HCT116 (cell line): ENCODE results near the gene TIMP3. TPM values are rescaled to one million over a fixed set of nuclear protein-coding genes. Genes with fewer than 3 reads are reported as not detected.

Experiments
- ATAC-seq: fragments of 200-7000 bp; cut with Tn5 transposase; 2 replicates; pipeline ENCODE4 v1.9.1; 2020; ENCODE audit warnings: mild to moderate bottlenecking, moderate library complexity
- BruUV-seq: library from RNA; stranded (reverse); fragments of 400-500 nt; replicated peaks from 2 replicates; lab custom pipeline; 2021; lab: Mats Ljungman, UMichigan
- CTCF ChIA-PET: fragments of 300-600 bp; sonication (Branson Sonifier 250); formaldehyde crosslinking; loops from one replicate; lab custom pipeline; 2021; ENCODE audit warnings: antibody characterized with exemption; lab: Charles Lee
- POLR2A ChIA-PET: fragments of 300-600, 350-600 bp; sonication (Branson Sonifier 250); formaldehyde crosslinking; loops from one replicate; lab custom pipeline; 2021; ENCODE audit warnings: antibody characterized with exemption; lab: Charles Lee
- RAD21 ChIA-PET, 2 experiments: fragments of 300-600 bp; sonication (Branson Sonifier 250); formaldehyde crosslinking; loops; one replicate each; lab custom pipeline; 2023; ENCODE audit warnings: low total read pairs in 2 of 2; ENCODE audit not compliant: uncharacterized antibody in 2 of 2, unreplicated experiment in 2 of 2, low non-redundant PET in 1 of 2; lab: Charles Lee
- DNase-seq: peaks from one replicate; pipeline ENCODE4 v3.0.0-alpha.2; 2010; ENCODE audit warnings: low read depth, low spot score
- H2AFZ ChIP-seq: fragments of 200-600 bp; shearing (Covaris generic), sonication (generic); 2 replicates; pipeline ENCODE4 v1.6.1; 2017; ENCODE audit warnings: low read depth, mixed run types, mixed read lengths, antibody characterized with exemption, low read length; ENCODE audit not compliant: poor library complexity, severe bottlenecking
- H3K27ac ChIP-seq: 2 replicates; pipeline ENCODE4 v1.5.1; 2012; ENCODE audit warnings: low read depth, low read length
- H3K27me3 ChIP-seq: fragments of 200-600 bp; sonication (generic); 2 replicates; pipeline ENCODE4 v1.6.1; 2016; ENCODE audit warnings: mixed run types, low read length, mixed read lengths; ENCODE audit not compliant: insufficient read depth
- H3K36me3 ChIP-seq, 2 experiments: fragments of 200-500 bp in 1 of 2; fragments of 200-600 bp in 1 of 2; sonication (Bioruptor generic) in 1 of 2; sonication (generic) in 1 of 2; 2 replicates each; pipeline versions ENCODE4 v1.5.1 to v1.6.1; 2014 to 2016; ENCODE audit warnings: low read length in 2 of 2, inconsistent platforms in 1 of 2, mixed read lengths in 1 of 2, mixed run types in 1 of 2; ENCODE audit not compliant: insufficient read depth in 2 of 2, control insufficient read depth in 1 of 2
- H3K4me1 ChIP-seq, 2 experiments: fragments of 200-600 bp in 1 of 2; sonication (generic) in 1 of 2; 2 replicates each; pipeline versions ENCODE4 v1.5.1 to v1.6.1; 2012 to 2017; ENCODE audit warnings: low read length in 2 of 2, inconsistent platforms in 1 of 2, mild to moderate bottlenecking in 1 of 2, mixed read lengths in 1 of 2, mixed run types in 1 of 2, moderate library complexity in 1 of 2; ENCODE audit not compliant: insufficient read depth in 2 of 2, control insufficient read depth in 1 of 2
- H3K4me2 ChIP-seq: fragments of 200-600 bp; sonication (generic); 2 replicates; pipeline ENCODE4 v1.6.1; 2017; ENCODE audit warnings: mixed run types, low read length, mixed read lengths
- H3K4me3 ChIP-seq, 2 experiments: fragments of 200-600 bp in 1 of 2; sonication (generic) in 1 of 2; replicated peaks in 1 of 2; 2 replicates each; pipeline ENCODE4 v1.5.1; 2011 to 2016; ENCODE audit warnings: low read length in 2 of 2, control low read depth in 1 of 2, low read depth in 1 of 2, mild to moderate bottlenecking in 1 of 2, mixed read lengths in 1 of 2, mixed run types in 1 of 2
- H3K79me2 ChIP-seq: fragments of 200-600 bp; sonication (generic); 2 replicates; pipeline ENCODE4 v1.6.1; 2017; ENCODE audit warnings: mild to moderate bottlenecking, mixed run types, low read length, moderate library complexity, mixed read lengths; ENCODE audit not compliant: insufficient read depth
- H3K9ac ChIP-seq: fragments of 200-600 bp; sonication (generic); 2 replicates; pipeline ENCODE4 v1.6.1; 2016; ENCODE audit warnings: low read length, mixed read lengths
- H3K9me2 ChIP-seq: fragments of 200-600 bp; sonication (generic), shearing (Covaris generic); 2 replicates; pipeline ENCODE4 v1.6.1; 2017; ENCODE audit warnings: mixed run types, mild to moderate bottlenecking, moderate library complexity; ENCODE audit not compliant: insufficient read depth
- H3K9me3 ChIP-seq, 2 experiments: fragments of 200-500 bp in 1 of 2; fragments of 200-600 bp in 1 of 2; sonication (Bioruptor generic) in 1 of 2; sonication (generic) in 1 of 2; 2 replicates each; pipeline ENCODE4 v1.6.1; 2014 to 2017; ENCODE audit warnings: low read length in 2 of 2, mixed read lengths in 2 of 2, inconsistent platforms in 1 of 2, low read depth in 1 of 2, mild to moderate bottlenecking in 1 of 2, mixed run types in 1 of 2, moderate library complexity in 1 of 2; ENCODE audit not compliant: control insufficient read depth in 1 of 2, insufficient read depth in 1 of 2
- H4K20me1 ChIP-seq: fragments of 200-600 bp; sonication (generic), shearing (Covaris generic); 2 replicates; pipeline ENCODE4 v1.6.1; 2017; ENCODE audit warnings: mixed run types, mild to moderate bottlenecking, moderate library complexity; ENCODE audit not compliant: insufficient read depth
- ATF3 ChIP-seq: IDR thresholded peaks from 2 replicates; pipeline ENCODE4 v1.6.1; 2012
- CEBPB ChIP-seq: IDR thresholded peaks from 2 replicates; pipeline ENCODE4 v1.6.1; 2012; ENCODE audit warnings: low read depth
- RAD21 ChIP-seq: IDR thresholded peaks from 2 replicates; pipeline ENCODE4 v1.6.1; 2012; ENCODE audit warnings: low read depth, mild to moderate bottlenecking
- SRF ChIP-seq: IDR thresholded peaks from 2 replicates; pipeline ENCODE4 v1.6.1; 2012; ENCODE audit warnings: low read depth
- TCF7L2 ChIP-seq: IDR thresholded peaks from 2 replicates; pipeline ENCODE4 v1.7.0; 2011; ENCODE audit warnings: borderline replicate concordance, inconsistent platforms; ENCODE audit not compliant: insufficient read depth, insufficient read length; ENCODE audit errors: extremely low read depth
- YY1 ChIP-seq: IDR thresholded peaks from 2 replicates; pipeline ENCODE4 v1.6.1; 2011; ENCODE audit warnings: low read length, low read depth, moderate library complexity, mild to moderate bottlenecking; ENCODE audit not compliant: insufficient replicate concordance; ENCODE audit errors: extremely low read depth
- intact Hi-C: fragments of 100-400 bp; cut with micrococcal nuclease; formaldehyde crosslinking; loops from 2 replicates; pipeline ENCODE4 v1.10.0; 2022
- total RNA-seq: library from RNA; stranded (reverse); gene quantifications from one replicate; pipeline ENCODE4 v1.2.1, GENCODE V29; 2021; ENCODE audit not compliant: unreplicated experiment
- TF ChIP-seq, protein P1 (sequence below): IDR thresholded peaks from 2 replicates; pipeline ENCODE4 v1.6.1; 2011; ENCODE audit warnings: mild to moderate bottlenecking, low read length, moderate library complexity; ENCODE audit not compliant: insufficient replicate concordance; ENCODE audit errors: extremely low read depth

Gene TIMP3
- total RNA-seq, 1 experiment from 2014 or later = 2.2 TPM

GRCh38 chr22:32880893-32881596, 79.5 kb downstream of the TIMP3 start:
- BruUV-seq = no TSS peak
- TF ChIP-seq, protein P1, sequence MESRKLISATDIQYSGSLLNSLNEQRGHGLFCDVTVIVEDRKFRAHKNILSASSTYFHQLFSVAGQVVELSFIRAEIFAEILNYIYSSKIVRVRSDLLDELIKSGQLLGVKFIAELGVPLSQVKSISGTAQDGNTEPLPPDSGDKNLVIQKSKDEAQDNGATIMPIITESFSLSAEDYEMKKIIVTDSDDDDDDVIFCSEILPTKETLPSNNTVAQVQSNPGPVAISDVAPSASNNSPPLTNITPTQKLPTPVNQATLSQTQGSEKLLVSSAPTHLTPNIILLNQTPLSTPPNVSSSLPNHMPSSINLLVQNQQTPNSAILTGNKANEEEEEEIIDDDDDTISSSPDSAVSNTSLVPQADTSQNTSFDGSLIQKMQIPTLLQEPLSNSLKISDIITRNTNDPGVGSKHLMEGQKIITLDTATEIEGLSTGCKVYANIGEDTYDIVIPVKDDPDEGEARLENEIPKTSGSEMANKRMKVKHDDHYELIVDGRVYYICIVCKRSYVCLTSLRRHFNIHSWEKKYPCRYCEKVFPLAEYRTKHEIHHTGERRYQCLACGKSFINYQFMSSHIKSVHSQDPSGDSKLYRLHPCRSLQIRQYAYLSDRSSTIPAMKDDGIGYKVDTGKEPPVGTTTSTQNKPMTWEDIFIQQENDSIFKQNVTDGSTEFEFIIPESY = no peak
- TF ChIP-seq RAD21 (no peak), CEBPB (no peak), YY1 (no peak), TCF7L2 (no peak), ATF3 (no peak), SRF (no peak)
- TF ChIP-seq, all 23 proteins: peak for 0
- Histone ChIP-seq H3K79me2 (no peaks in the 10 kb centered on the region), H3K9me3 (no peaks in the 10 kb centered on the region), H3K4me2 (no peak overlapping the region), H2AFZ (no peak overlapping the region), H3K4me3 (no peak overlapping the region), H3K9me2 (no peaks in the 10 kb centered on the region), H3K4me1 (no peaks in the 10 kb centered on the region), H3K27ac (no peak overlapping the region), H4K20me1 (no peaks in the 10 kb centered on the region), H3K27me3 (peaks cover 7% of the 10 kb centered on the region; the same call in 1 of the 2 replicates), H3K9ac (no peak overlapping the region), H3K36me3 (no peaks in the 10 kb centered on the region)
- intact Hi-C loops = no loop called here
- ATAC-seq (no peak), DNase-seq (no peak)
- ChIA-PET CTCF (no interaction called here), POLR2A (no interaction called here), RAD21 (no interaction called here)
